IMR-90 (cell line): ENCODE results near the gene RAB11B. TPM values are rescaled to one million over a fixed set of nuclear protein-coding genes. Genes with fewer than 3 reads are reported as not detected.

Experiments
- ATAC-seq: fragments of 200-7000 bp; cut with Tn5 transposase; 2 replicates; pipeline ENCODE4 v1.9.1; 2020; ENCODE audit warnings: low read depth, mild to moderate bottlenecking, moderate library complexity
- BruUV-seq: library from RNA; stranded (reverse); fragments of 400-500 nt; replicated peaks from 2 replicates; lab custom pipeline; 2021; lab: Mats Ljungman, UMichigan
- CTCF ChIA-PET: fragments of 300-600 bp; formaldehyde crosslinking; extraction: SDS; loops from one replicate; lab custom pipeline; 2021; ENCODE audit warnings: antibody characterized with exemption; lab: Yijun Ruan, JAX
- POLR2A ChIA-PET: fragments of 300-600 bp; sonication (Branson Sonifier 250); formaldehyde crosslinking; loops from one replicate; lab custom pipeline; 2022; ENCODE audit warnings: antibody characterized with exemption; ENCODE audit not compliant: unreplicated experiment; lab: Charles Lee
- DNase-seq: peaks from one replicate; pipeline ENCODE4 v3.0.0; 2013
- H2AFZ ChIP-seq: replicated peaks from 2 replicates; pipeline ENCODE3; 2013; ENCODE audit warnings: low read length, mild to moderate bottlenecking; ENCODE audit not compliant: poor library complexity
- H2AK5ac ChIP-seq: 2 replicates; pipeline ENCODE4 v1.6.1; 2013; ENCODE audit warnings: low read depth, low read length, inconsistent platforms
- H2AK9ac ChIP-seq: replicated peaks from 2 replicates; pipeline ENCODE3; 2013; ENCODE audit warnings: mild to moderate bottlenecking, low read depth, low read length, moderate library complexity; ENCODE audit not compliant: poor library complexity
- H2BK120ac ChIP-seq: 2 replicates; pipeline ENCODE4 v1.6.1; 2013; ENCODE audit warnings: low read depth, low read length, inconsistent platforms
- H2BK15ac ChIP-seq: 3 replicates; pipeline ENCODE4 v1.6.1; 2013; ENCODE audit warnings: low read depth, low read length, inconsistent platforms
- H2BK20ac ChIP-seq: 2 replicates; pipeline ENCODE4 v1.6.1; 2013; ENCODE audit warnings: low read depth, mild to moderate bottlenecking, inconsistent platforms, low read length, moderate library complexity
- H2BK5ac ChIP-seq: 2 replicates; pipeline ENCODE4 v1.6.1; 2013; ENCODE audit warnings: mild to moderate bottlenecking, low read depth, low read length, inconsistent platforms; ENCODE audit not compliant: poor library complexity, severe bottlenecking
- H3K14ac ChIP-seq: replicated peaks from 2 replicates; pipeline ENCODE4 v1.6.1; 2013; ENCODE audit warnings: low read depth, low read length, inconsistent platforms
- H3K18ac ChIP-seq: 2 replicates; pipeline ENCODE4 v1.6.1; 2013; ENCODE audit warnings: low read depth, low read length, control low read depth
- H3K23ac ChIP-seq: 2 replicates; pipeline ENCODE4 v1.6.1; 2013; ENCODE audit warnings: low read depth, low read length, inconsistent platforms
- H3K27ac ChIP-seq: 2 replicates; pipeline ENCODE4 v1.5.1; 2013; ENCODE audit warnings: mild to moderate bottlenecking, control low read depth, low read length; ENCODE audit not compliant: insufficient read depth
- H3K27me3 ChIP-seq: 2 replicates; pipeline ENCODE4 v1.6.1; 2013; ENCODE audit warnings: low read length; ENCODE audit not compliant: control insufficient read depth, insufficient read depth
- H3K36me3 ChIP-seq: 2 replicates; pipeline ENCODE4 v1.6.1; 2013; ENCODE audit warnings: low read length, mixed read lengths; ENCODE audit not compliant: control insufficient read depth, insufficient read depth
- H3K4ac ChIP-seq: 2 replicates; pipeline ENCODE4 v1.6.1; 2013; ENCODE audit warnings: low read depth, low read length, inconsistent platforms
- H3K4me1 ChIP-seq: 2 replicates; pipeline ENCODE4 v1.6.1; 2013; ENCODE audit warnings: low read length, mixed read lengths; ENCODE audit not compliant: control insufficient read depth, insufficient read depth
- H3K4me2 ChIP-seq: 2 replicates; pipeline ENCODE4 v1.6.1; 2013; ENCODE audit warnings: low read depth, mild to moderate bottlenecking, control low read depth, low read length, moderate library complexity
- H3K4me3 ChIP-seq: 2 replicates; pipeline ENCODE4 v1.5.1; 2013; ENCODE audit warnings: low read depth, mild to moderate bottlenecking, control low read depth, low read length, moderate library complexity; ENCODE audit not compliant: insufficient read depth
- H3K56ac ChIP-seq: 2 replicates; pipeline ENCODE4 v1.6.1; 2013; ENCODE audit warnings: low read length, inconsistent platforms; ENCODE audit not compliant: insufficient read depth; ENCODE audit errors: extremely low read depth
- H3K79me1 ChIP-seq, 2 experiments: 2 replicates each; pipeline ENCODE4 v1.6.1; 2013; ENCODE audit warnings: low read length in 2 of 2, inconsistent platforms in 1 of 2, low read depth in 1 of 2
- H3K9ac ChIP-seq: 2 replicates; pipeline ENCODE4 v1.6.1; 2013; ENCODE audit warnings: low read depth, low read length, control low read depth
- H3K9me1 ChIP-seq: 2 replicates; pipeline ENCODE4 v1.6.1; 2013; ENCODE audit warnings: low read length, inconsistent platforms; ENCODE audit not compliant: insufficient read depth
- H3K9me3 ChIP-seq: 2 replicates; pipeline ENCODE4 v1.6.1; 2013; ENCODE audit warnings: low read length; ENCODE audit not compliant: control insufficient read depth, insufficient read depth
- H4K20me1 ChIP-seq: 2 replicates; pipeline ENCODE4 v1.6.1; 2013; ENCODE audit warnings: low read length, inconsistent platforms; ENCODE audit not compliant: insufficient read depth
- H4K5ac ChIP-seq: 2 replicates; pipeline ENCODE4 v1.6.1; 2013; ENCODE audit warnings: mild to moderate bottlenecking, low read depth, low read length, control low read depth
- H4K8ac ChIP-seq, 2 experiments: 2 replicates each; pipeline ENCODE4 v1.6.1; 2013; ENCODE audit warnings: low read depth in 2 of 2, low read length in 2 of 2, control low read depth in 1 of 2, inconsistent platforms in 1 of 2
- H4K91ac ChIP-seq: 2 replicates; pipeline ENCODE4 v1.6.1; 2013; ENCODE audit warnings: low read depth, low read length, inconsistent platforms; ENCODE audit not compliant: insufficient read depth
- BHLHE40 ChIP-seq: fragments of 150-350 bp; IDR thresholded peaks from 2 replicates; pipeline ENCODE4 v1.6.1; 2016; ENCODE audit warnings: mild to moderate bottlenecking, low read depth, low read length
- CHD1 ChIP-seq: IDR thresholded peaks from 2 replicates; pipeline ENCODE4 v1.6.1; 2012; ENCODE audit warnings: low read depth, low read length, improper control_type of control experiment
- CTCF ChIP-seq: conservative IDR thresholded peaks from 2 replicates; pipeline ENCODE4 v1.5.1; 2012; ENCODE audit warnings: mild to moderate bottlenecking, low read depth, low read length, improper control_type of control experiment
- ELK1 ChIP-seq: fragments of 150-350 bp; IDR thresholded peaks from 2 replicates; pipeline ENCODE4 v1.6.1; 2016; ENCODE audit warnings: low read depth, mild to moderate bottlenecking, low read length, moderate library complexity, borderline replicate concordance
- FOS ChIP-seq: fragments of 150-350 bp; IDR thresholded peaks from 2 replicates; pipeline ENCODE4 v1.6.1; 2016; ENCODE audit warnings: low read depth, low read length
- MAFK ChIP-seq: IDR thresholded peaks from 2 replicates; pipeline ENCODE4 v1.6.1; 2012; ENCODE audit warnings: low read depth, low read length, improper control_type of control experiment
- MAZ ChIP-seq: IDR thresholded peaks from 2 replicates; pipeline ENCODE4 v1.6.1; 2012; ENCODE audit warnings: low read depth, mild to moderate bottlenecking, low read length, improper control_type of control experiment, moderate library complexity, borderline replicate concordance
- MXI1 ChIP-seq: IDR thresholded peaks from 2 replicates; pipeline ENCODE4 v1.6.1; 2012; ENCODE audit warnings: low read depth, mild to moderate bottlenecking, low read length, moderate library complexity, borderline replicate concordance
- NFE2L2 ChIP-seq: fragments of 150-350 bp; IDR thresholded peaks from 2 replicates; pipeline ENCODE4 v1.6.1; 2016; ENCODE audit warnings: low read depth, mild to moderate bottlenecking, low read length
- POLR2A ChIP-seq: IDR thresholded peaks from 2 replicates; pipeline ENCODE4 v1.6.1; 2012; ENCODE audit warnings: mild to moderate bottlenecking, low read depth, low read length
- RAD21 ChIP-seq: IDR thresholded peaks from 2 replicates; pipeline ENCODE4 v1.6.1; 2012; ENCODE audit warnings: low read length, improper control_type of control experiment
- RCOR1 ChIP-seq: IDR thresholded peaks from 2 replicates; pipeline ENCODE4 v1.6.1; 2012; ENCODE audit warnings: mild to moderate bottlenecking, low read length, improper control_type of control experiment; ENCODE audit not compliant: insufficient replicate concordance
- RFX5 ChIP-seq: IDR thresholded peaks from 2 replicates; pipeline ENCODE4 v1.8.0; 2012; ENCODE audit warnings: low read depth, mild to moderate bottlenecking, low read length, moderate library complexity
- SMC3 ChIP-seq: fragments of 150-350 bp; IDR thresholded peaks from 2 replicates; pipeline ENCODE4 v1.6.1; 2016; ENCODE audit warnings: low read depth, mild to moderate bottlenecking, antibody characterized with exemption, low read length, moderate library complexity
- WGBS, 2 experiments: methylation state at CpG; one replicate each; pipeline versions ENCODE4 v1.1.5 to v1.1.7; 2013; ENCODE audit warnings: missing lambda C conversion rate in 2 of 2; ENCODE audit not compliant: insufficient read length in 1 of 2; ENCODE audit errors: extremely low coverage in 2 of 2; 5-methylcytosine and 5-hydroxymethylcytosine counted together
- dilution Hi-C: fragments of 300-500 bp; cut with HindIII; formaldehyde crosslinking; loops from one replicate; pipeline ENCODE4 v1.14.3; 2018; ENCODE audit warnings: low sequenced_read_pairs; ENCODE audit not compliant: unreplicated experiment
- in situ Hi-C: fragments of 300-500 bp; cut with MboI; formaldehyde crosslinking; loops from 3 replicates; pipeline ENCODE4 v1.14.3; 2019; ENCODE audit warnings: low sequenced_read_pairs, inconsistent platforms, mixed read lengths
- intact Hi-C: fragments of 100-400 bp; cut with micrococcal nuclease; formaldehyde crosslinking; loops from 2 replicates; pipeline ENCODE4 v1.10.0; 2022
- polyA plus RNA-seq, 3 experiments: library from polyadenylated mRNA; depleted of rRNA; stranded (reverse); fragments of >200 nt; gene quantifications; 2 replicates each; pipeline ENCODE4 v1.2.3, GENCODE V29; 2012; ENCODE audit warnings: low replicate concordance in 1 of 3
- total RNA-seq: library from RNA; depleted of rRNA; stranded (reverse); fragments of >200 nt; gene quantifications from 2 replicates; pipeline ENCODE4 v1.2.3, GENCODE V29; 2012

Gene RAB11B
- total and polyA plus RNA-seq, 2 of the 4 experiments (the other 2 are of a cell fraction), result 8.2 to 117 TPM

GRCh38 chr19:8366961-8367326 lies 23.2 kb upstream of the RAB11B start:
- intact Hi-C loops (loop anchor here (1.0 kb wide), 1 partner anchor 23 kb away; the partner anchor contains the start of gene RAB11B), in situ Hi-C loops (no loop called here), dilution Hi-C loops (no loop called here)
- Histone ChIP-seq H4K91ac (peak overlapping the region; percentile 74; the same call in 1 of the 2 replicates), H3K9ac (no peak overlapping the region), H3K4me1 (peaks cover 29% of the 10 kb centered on the region), H3K9me3 (no peaks in the 10 kb centered on the region), H3K18ac (no peak overlapping the region), H4K8ac (peak overlapping the region; percentile 42 to 57; a peak in 3 of 4 replicates), H4K20me1 (peaks cover 16% of the 10 kb centered on the region), H3K4me3 (no peak overlapping the region), H3K56ac (0 out of 2 replicates have a peak overlapping the region, but pooled peaks have one; percentile 6), H2BK20ac (peak overlapping the region; percentile 17), H2AK5ac (peak overlapping the region; percentile 93), H2BK120ac (peak overlapping the region; percentile 63), H2BK5ac (peak overlapping the region; percentile 63), H4K5ac (no peak overlapping the region), H2BK15ac (peak overlapping the region; percentile 33; the same call in 1 of the 3 replicates), H3K9me1 (peaks cover 19% of the 10 kb centered on the region), H3K4me2 (peak overlapping the region; percentile 60), H3K23ac (peak overlapping the region; percentile 39; the same call in 1 of the 2 replicates), H2AFZ (peak overlapping the region; percentile 26), H3K27ac (peak overlapping the region; percentile 57; the same call in 1 of the 2 replicates), H3K27me3 (no peaks in the 10 kb centered on the region), H3K79me1 (peaks cover 8 to 46% of the 10 kb centered on the region in 2 experiments; a peak in 3 of 4 replicates), H3K36me3 (peaks cover 14% of the 10 kb centered on the region), H2AK9ac (peak overlapping the region; percentile 31), H3K4ac (peak overlapping the region; percentile 78), H3K14ac (peak overlapping the region; percentile 38; the same call in 1 of the 2 replicates)
- no TSS peak for BruUV-seq
- ChIA-PET CTCF (interaction anchor here (1.0 kb wide), 1 partner anchor 46 kb away, joined by 4 read pairs; the partner anchor contains the start of gene MARCHF2), POLR2A (no interaction called here)
- DNase-seq (no peak), ATAC-seq (peak; percentile 0)
- 10% methylated on average over 2 of the region's 13 CpGs; no CpG with 5 or more reads in 1 of the 2 experiments for WGBS, 2 experiments
- TF ChIP-seq NFE2L2 (no peak), ELK1 (no peak), POLR2A (no peak), RCOR1 (no peak), CTCF (no peak), MAFK (no peak), RFX5 (no peak), MAZ (no peak), SMC3 (no peak), RAD21 (no peak), FOS (no peak), CHD1 (no peak), MXI1 (no peak), BHLHE40 (no peak)
